ENCODE data around the gene HPS5. TPM values are rescaled to one million over a fixed set of nuclear protein-coding genes. Genes with fewer than 3 reads are reported as not detected.
A peak's percentile ranks its signal among the peaks of the same experiment; 100 is the strongest.

Gene HPS5
- total RNA-seq, 1 donor from 2014 or later: 12.3 TPM

GRCh38 chr11:18235394-18236334 lies 86.3 kb downstream of the HPS5 start:
- ATAC-seq: no peak

- ATAC-seq: no peak
Measured at GRCh38 chr11:18233912-18234311, 88.0 kb downstream of the HPS5 start.

GRCh38 chr11:18230859-18231258 lies 91.1 kb downstream of the HPS5 start:
- no peak for ATAC-seq

- peak; percentile 28 for ATAC-seq
Measured at GRCh38 chr11:18229501-18229900, 92.4 kb downstream of the HPS5 start.

Other genes starting within 250 kb of the HPS5 start
- 10.4 TPM for gene SAAL1, start 216.1 kb downstream of the HPS5 start, total RNA-seq
- 1.9 TPM for gene MRGPRX3, start 189.6 kb downstream of the HPS5 start, total RNA-seq
- not detected for gene MRGPRX4, start 149.3 kb downstream of the HPS5 start, total RNA-seq
- gene SAA4, start 85.3 kb downstream of the HPS5 start, total RNA-seq: 0.64 TPM
- 19.0 TPM for gene SAA2, start 73.5 kb downstream of the HPS5 start, total RNA-seq
- 56.2 TPM for gene SAA1, start 55.9 kb downstream of the HPS5 start, total RNA-seq
- 33.9 TPM for gene GTF2H1, start 427 bp upstream of the HPS5 start, total RNA-seq
- 564 TPM for gene LDHA, start 72.4 kb upstream of the HPS5 start, total RNA-seq
- gene LDHC, start 90.2 kb upstream of the HPS5 start, total RNA-seq: not detected
- gene LDHAL6A, start 133.7 kb upstream of the HPS5 start, total RNA-seq: not detected
- 52.9 TPM for gene TSG101, start 204.8 kb upstream of the HPS5 start, total RNA-seq

Data from esophagus mucosa (tissue), 1 donor.